ENCODE measurements around the gene GPR137. TPM values are rescaled to one million over a fixed set of nuclear protein-coding genes. Genes with fewer than 3 reads are reported as not detected.

Gene GPR137
- total RNA-seq, 1 donor = 18.5 TPM

DNA sequence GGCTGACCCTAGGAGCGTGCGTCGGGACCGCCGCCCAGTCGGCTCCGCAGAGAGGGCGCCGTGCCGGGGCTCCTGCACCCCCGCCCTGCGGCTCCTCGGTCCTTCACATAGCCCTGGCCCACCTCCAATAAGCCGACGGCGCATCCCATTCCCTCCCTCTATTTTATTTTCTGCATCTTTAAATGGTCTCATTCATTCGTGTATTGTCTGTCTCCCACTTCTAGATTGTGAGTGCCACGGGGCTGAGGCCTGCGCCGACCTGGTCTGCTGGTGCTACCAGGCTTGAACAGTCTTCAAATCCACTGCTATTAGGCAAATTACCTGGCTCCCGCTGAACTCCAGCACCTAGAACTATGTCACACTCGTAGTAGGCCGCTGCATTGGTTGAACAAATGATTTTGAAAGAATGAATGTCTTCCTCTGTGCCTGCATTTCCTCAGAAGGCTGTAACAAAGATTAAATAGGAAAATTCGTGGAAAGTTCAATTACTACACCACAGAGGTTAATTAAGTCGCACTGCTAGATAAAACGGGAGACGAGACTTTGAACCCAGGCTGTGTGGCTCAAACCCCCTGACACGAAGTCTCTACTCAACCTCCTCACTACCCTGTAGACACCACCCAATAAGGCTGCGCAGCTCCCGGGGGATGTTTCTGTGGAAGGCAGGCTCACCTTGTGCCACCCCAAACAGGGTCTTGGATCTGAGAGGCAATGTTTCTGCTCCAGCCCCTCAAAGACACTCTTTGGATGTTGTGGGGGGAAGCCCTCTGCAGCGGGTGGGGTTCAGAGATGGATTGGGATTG lies 37.7 kb upstream of the GPR137 start:
- H3K9me3 ChIP-seq (ENCODE audit: low read depth, low read length) = no peaks in the 10 kb centered on the region
- H3K4me2 ChIP-seq (ENCODE audit: insufficient read depth, low read length) = peak overlapping the region; percentile 93
- peak overlapping the region; percentile 75 for H2AFZ ChIP-seq (ENCODE audit: low read length)
- no peak for DNase-seq (ENCODE audit: insufficient read length, low spot score, missing footprints)
- peak overlapping the region; percentile 76 for H3K4me3 ChIP-seq (ENCODE audit: insufficient read depth, low read length)
- no peaks in the 10 kb centered on the region for H3K27me3 ChIP-seq (ENCODE audit: insufficient read depth, low read length)
- TF ChIP-seq, protein P1, sequence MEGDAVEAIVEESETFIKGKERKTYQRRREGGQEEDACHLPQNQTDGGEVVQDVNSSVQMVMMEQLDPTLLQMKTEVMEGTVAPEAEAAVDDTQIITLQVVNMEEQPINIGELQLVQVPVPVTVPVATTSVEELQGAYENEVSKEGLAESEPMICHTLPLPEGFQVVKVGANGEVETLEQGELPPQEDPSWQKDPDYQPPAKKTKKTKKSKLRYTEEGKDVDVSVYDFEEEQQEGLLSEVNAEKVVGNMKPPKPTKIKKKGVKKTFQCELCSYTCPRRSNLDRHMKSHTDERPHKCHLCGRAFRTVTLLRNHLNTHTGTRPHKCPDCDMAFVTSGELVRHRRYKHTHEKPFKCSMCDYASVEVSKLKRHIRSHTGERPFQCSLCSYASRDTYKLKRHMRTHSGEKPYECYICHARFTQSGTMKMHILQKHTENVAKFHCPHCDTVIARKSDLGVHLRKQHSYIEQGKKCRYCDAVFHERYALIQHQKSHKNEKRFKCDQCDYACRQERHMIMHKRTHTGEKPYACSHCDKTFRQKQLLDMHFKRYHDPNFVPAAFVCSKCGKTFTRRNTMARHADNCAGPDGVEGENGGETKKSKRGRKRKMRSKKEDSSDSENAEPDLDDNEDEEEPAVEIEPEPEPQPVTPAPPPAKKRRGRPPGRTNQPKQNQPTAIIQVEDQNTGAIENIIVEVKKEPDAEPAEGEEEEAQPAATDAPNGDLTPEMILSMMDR (IDR thresholded peaks at IDR 0.05; ENCODE audit: extremely low read depth, low read depth, low read length) = no peak
- peaks cover 42% of the 10 kb centered on the region for H3K79me2 ChIP-seq (ENCODE audit: insufficient read depth, low read length)
- H3K27ac ChIP-seq (ENCODE audit: low read depth, low read length) = no peak overlapping the region
- peaks cover 8% of the 10 kb centered on the region for H4K20me1 ChIP-seq (ENCODE audit: insufficient read depth, low read length)
- H3K36me3 ChIP-seq (ENCODE audit: insufficient read depth, low read length) = peaks cover 14% of the 10 kb centered on the region
- H3K4me1 ChIP-seq (ENCODE audit: insufficient read depth, low read length) = peaks cover 21% of the 10 kb centered on the region

DNA sequence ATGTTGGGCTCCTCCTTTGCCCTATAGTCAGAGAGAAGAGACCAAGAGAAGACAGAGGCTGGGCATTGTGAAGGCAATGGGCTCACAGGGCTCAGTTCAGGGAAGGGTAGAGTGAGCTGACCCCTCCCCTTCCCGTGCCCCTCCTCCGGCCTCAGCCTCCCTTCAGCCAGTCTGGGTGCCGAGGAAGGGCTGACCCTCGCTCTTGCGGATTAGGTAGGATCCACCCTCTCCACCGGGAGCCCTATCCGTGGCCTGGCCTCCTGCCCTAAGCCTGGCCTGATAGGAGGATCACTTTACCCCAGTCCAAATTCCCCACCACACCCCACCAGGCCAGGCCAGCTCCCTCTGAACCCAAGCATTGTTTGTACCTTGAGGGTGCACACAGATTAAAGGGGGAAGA lies 37.1 kb upstream of the GPR137 start:
- H3K9me3 ChIP-seq (ENCODE audit: low read depth, low read length) = no peaks in the 10 kb centered on the region
- DNase-seq (ENCODE audit: insufficient read length, low spot score, missing footprints) = no peak
- H3K36me3 ChIP-seq (ENCODE audit: insufficient read depth, low read length) = peaks cover 8% of the 10 kb centered on the region
- TF ChIP-seq, protein P1 (IDR thresholded peaks at IDR 0.05; ENCODE audit: extremely low read depth, low read depth, low read length) = no peak
- H3K27ac ChIP-seq (ENCODE audit: low read depth, low read length) = no peak overlapping the region
- no peaks in the 10 kb centered on the region for H3K27me3 ChIP-seq (ENCODE audit: insufficient read depth, low read length)
- peaks cover 42% of the 10 kb centered on the region for H3K79me2 ChIP-seq (ENCODE audit: insufficient read depth, low read length)
- no peak overlapping the region for H3K4me2 ChIP-seq (ENCODE audit: insufficient read depth, low read length)
- no peak overlapping the region for H3K4me3 ChIP-seq (ENCODE audit: insufficient read depth, low read length)
- H2AFZ ChIP-seq (ENCODE audit: low read length) = no peak overlapping the region
- H4K20me1 ChIP-seq (ENCODE audit: insufficient read depth, low read length) = peaks cover 5% of the 10 kb centered on the region
- H3K4me1 ChIP-seq (ENCODE audit: insufficient read depth, low read length) = peaks cover 22% of the 10 kb centered on the region

DNA sequence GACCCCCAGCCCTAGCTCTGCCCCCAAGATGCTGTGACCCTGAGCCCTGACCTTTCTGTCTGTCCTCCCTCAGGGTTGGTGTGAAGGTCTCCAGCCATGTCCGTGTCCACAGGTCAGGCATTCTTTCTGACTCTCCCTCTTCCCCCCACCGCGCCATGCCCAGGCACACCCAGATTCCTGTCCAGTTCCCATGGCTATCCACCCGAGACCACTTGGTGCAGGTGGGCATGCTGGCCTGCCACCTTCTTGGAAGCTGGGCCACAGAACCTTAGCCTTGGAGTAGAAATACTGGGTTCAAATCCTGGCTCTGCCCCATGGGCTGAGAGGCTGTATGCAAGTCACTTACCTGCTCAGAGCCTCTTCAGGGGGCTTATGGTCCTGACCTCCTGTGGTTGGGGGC lies 36.6 kb upstream of the GPR137 start:
- Histone ChIP-seq H3K4me1 (ENCODE audit: insufficient read depth, low read length) (peaks cover 20% of the 10 kb centered on the region), H3K79me2 (ENCODE audit: insufficient read depth, low read length) (peaks cover 43% of the 10 kb centered on the region), H3K27ac (ENCODE audit: low read depth, low read length) (no peak overlapping the region), H2AFZ (ENCODE audit: low read length) (no peak overlapping the region), H3K4me3 (ENCODE audit: insufficient read depth, low read length) (no peak overlapping the region), H4K20me1 (ENCODE audit: insufficient read depth, low read length) (peaks cover 5% of the 10 kb centered on the region), H3K27me3 (ENCODE audit: insufficient read depth, low read length) (no peaks in the 10 kb centered on the region), H3K4me2 (ENCODE audit: insufficient read depth, low read length) (no peak overlapping the region), H3K36me3 (ENCODE audit: insufficient read depth, low read length) (peaks cover 3% of the 10 kb centered on the region), H3K9me3 (ENCODE audit: low read depth, low read length) (no peaks in the 10 kb centered on the region)
- no peak for DNase-seq (ENCODE audit: insufficient read length, low spot score, missing footprints)
- TF ChIP-seq, protein P1 (IDR thresholded peaks at IDR 0.05; ENCODE audit: extremely low read depth, low read depth, low read length) = no peak

DNA sequence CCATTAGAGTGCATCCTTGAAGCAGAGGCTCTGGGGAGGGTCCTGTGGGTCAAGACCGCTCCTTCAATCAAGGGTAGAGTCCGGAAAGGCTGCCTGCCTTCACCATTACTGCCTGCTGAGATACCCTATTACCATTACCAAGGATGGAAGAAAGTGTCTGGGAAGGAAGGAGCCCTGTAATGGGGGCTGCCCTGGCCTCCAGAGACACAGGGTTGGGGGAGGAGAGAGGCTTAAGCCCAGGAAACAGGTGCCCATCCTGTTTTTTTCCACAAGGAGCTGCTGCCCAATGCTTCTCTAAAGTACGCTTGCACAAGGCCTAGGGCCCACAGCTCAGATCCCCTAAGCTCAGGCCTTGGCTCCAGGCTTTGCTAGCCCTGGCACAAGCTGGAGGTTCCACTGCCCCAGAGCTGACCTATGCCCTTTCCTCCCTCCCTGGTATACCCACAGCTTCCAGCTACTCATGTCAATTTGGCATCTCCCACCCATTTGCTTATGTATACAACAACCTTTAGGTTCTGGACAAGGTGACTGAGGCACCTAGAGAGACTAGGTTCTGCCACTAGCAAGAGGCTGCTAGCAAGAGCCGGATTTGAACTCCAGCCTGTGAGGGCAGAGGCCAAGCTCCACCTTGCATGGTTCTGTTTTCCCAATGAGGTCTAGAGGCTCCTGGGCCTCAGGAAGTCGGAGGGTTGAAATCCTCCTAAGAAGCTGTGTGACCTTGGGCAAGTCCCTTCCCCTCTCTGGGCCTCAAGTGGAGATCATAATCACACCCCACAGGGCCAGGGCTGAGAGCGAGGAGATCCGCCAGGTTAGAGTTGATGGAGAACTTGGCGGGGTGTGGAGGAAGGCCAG lies 35.9 kb upstream of the GPR137 start:
- Histone ChIP-seq H3K4me2 (ENCODE audit: insufficient read depth, low read length) (no peak overlapping the region), H3K4me1 (ENCODE audit: insufficient read depth, low read length) (peaks cover 19% of the 10 kb centered on the region), H3K79me2 (ENCODE audit: insufficient read depth, low read length) (peaks cover 44% of the 10 kb centered on the region), H3K27me3 (ENCODE audit: insufficient read depth, low read length) (no peaks in the 10 kb centered on the region), H3K27ac (ENCODE audit: low read depth, low read length) (no peak overlapping the region), H3K4me3 (ENCODE audit: insufficient read depth, low read length) (no peak overlapping the region), H3K36me3 (ENCODE audit: insufficient read depth, low read length) (peaks cover 7% of the 10 kb centered on the region), H4K20me1 (ENCODE audit: insufficient read depth, low read length) (peaks cover 5% of the 10 kb centered on the region), H3K9me3 (ENCODE audit: low read depth, low read length) (no peaks in the 10 kb centered on the region), H2AFZ (ENCODE audit: low read length) (no peak overlapping the region)
- TF ChIP-seq, protein P1 (IDR thresholded peaks at IDR 0.05; ENCODE audit: extremely low read depth, low read depth, low read length) = no peak
- no peak for DNase-seq (ENCODE audit: insufficient read length, low spot score, missing footprints)

Data from osteoblast (primary cell).